GM12878 (cell line): ENCODE results near the gene SCAMP1. TPM values are rescaled to one million over a fixed set of nuclear protein-coding genes. Genes with fewer than 3 reads are reported as not detected.

Source experiments
- FOS ChIP-seq: IDR thresholded peaks from 3 replicates; pipeline ENCODE4 v1.6.1; 2011; ENCODE audit warnings: borderline replicate concordance; ENCODE audit not compliant: insufficient read length; ENCODE audit errors: extremely low read depth
- KLF5 ChIP-seq: fragments of 450-650 bp; IDR thresholded peaks from 2 replicates; pipeline ENCODE4 v1.6.1; 2014; ENCODE audit warnings: mild to moderate bottlenecking; ENCODE audit not compliant: partially characterized antibody
- ZNF24 ChIP-seq: fragments of 450-650 bp; IDR thresholded peaks from 2 replicates; pipeline ENCODE4 v1.6.1; 2017; ENCODE audit warnings: antibody characterized with exemption, mild to moderate bottlenecking
- polyA plus RNA-seq, 11 experiments: library from polyadenylated mRNA; depleted of rRNA in 4 of 11; unstranded in 6 of 11; stranded (reverse) in 5 of 11; fragments of >200 nt; fragmentation: Nextera tagmentation in 4 of 11; fragmentation: Illumina TruSeq in 1 of 11; extraction: Ambion mirVana in 4 of 11; extraction: Trizol in 1 of 11; gene quantifications; 1 replicate in 1 of 11; 2 replicates in 10 of 11; pipeline versions ENCODE4 v1.2.1 to v1.2.3, GENCODE V29; 2011 to 2016; ENCODE audit warnings: inconsistent platforms in 2 of 11, missing spikeins in 2 of 11, low read depth in 1 of 11
- total RNA-seq, 4 experiments: library from RNA; depleted of rRNA in 3 of 4; stranded (reverse); fragments of >200 nt in 3 of 4; fragmentation: Illumina TruSeq in 1 of 4; extraction: Trizol in 1 of 4; gene quantifications; 2 replicates each; pipeline versions ENCODE4 v1.2.1 to v1.2.3, GENCODE V29; 2013 to 2021
- TF ChIP-seq, protein P1 (sequence below): fragments of 450-650 bp; IDR thresholded peaks from 2 replicates; pipeline ENCODE4 v1.6.1; 2018; ENCODE audit warnings: mild to moderate bottlenecking, low read depth, moderate library complexity; ENCODE audit not compliant: partially characterized antibody
- TF ChIP-seq, protein P2 (sequence below): fragments of 450-650 bp; IDR thresholded peaks from 2 replicates; pipeline ENCODE4 v1.6.1; 2017; ENCODE audit warnings: antibody characterized with exemption, mild to moderate bottlenecking, moderate library complexity
- TF ChIP-seq, protein P3 (sequence below): fragments of 450-650 bp; conservative IDR thresholded peaks from 2 replicates; pipeline ENCODE4 v1.6.1; 2017; ENCODE audit warnings: mild to moderate bottlenecking, moderate library complexity

The SCAMP1 gene
- total and polyA plus RNA-seq, 10 of the 15 experiments (the other 5 are each of a cell fraction or from before 2014, with no cell fraction given): 6.4 to 27.9 (median 20.0) TPM

DNA sequence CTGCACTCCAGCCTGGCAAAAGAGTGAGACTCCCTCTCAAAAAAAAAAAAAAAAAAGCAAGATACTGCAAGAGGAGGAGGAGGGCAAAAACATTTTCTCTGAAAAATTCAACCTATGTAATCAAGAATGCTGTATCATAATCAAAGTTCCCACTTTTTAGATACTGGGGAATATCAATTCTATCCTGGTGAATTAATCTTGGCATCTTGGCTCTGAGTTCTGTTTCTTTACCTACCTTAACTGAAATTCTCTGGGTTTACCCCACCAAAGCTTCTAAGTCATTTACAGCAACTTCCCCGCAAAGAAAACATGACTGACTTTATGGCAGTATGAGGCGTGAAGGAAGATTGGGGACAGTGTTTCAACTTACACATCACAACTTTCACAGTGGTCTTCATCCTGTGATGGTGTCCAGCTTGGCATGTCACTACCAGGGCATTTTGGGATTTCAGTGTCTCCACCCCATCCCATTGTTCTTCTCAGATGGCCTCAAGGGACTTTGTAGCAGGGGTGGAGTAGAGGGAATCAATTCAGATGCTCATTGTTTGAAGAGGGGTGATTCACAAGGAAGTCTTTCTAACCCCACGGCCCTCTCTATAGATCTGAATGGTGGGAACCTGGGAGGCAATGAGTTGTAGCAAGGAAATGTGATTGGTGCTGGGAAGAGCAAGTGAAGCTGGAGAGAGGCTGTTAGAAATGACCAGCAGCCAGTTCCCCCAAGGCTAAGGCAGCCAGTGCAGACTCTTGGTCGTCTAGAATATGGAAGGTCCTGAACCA is 130.5 kb downstream of the SCAMP1 start (continued):
- TF ChIP-seq, protein P1, sequence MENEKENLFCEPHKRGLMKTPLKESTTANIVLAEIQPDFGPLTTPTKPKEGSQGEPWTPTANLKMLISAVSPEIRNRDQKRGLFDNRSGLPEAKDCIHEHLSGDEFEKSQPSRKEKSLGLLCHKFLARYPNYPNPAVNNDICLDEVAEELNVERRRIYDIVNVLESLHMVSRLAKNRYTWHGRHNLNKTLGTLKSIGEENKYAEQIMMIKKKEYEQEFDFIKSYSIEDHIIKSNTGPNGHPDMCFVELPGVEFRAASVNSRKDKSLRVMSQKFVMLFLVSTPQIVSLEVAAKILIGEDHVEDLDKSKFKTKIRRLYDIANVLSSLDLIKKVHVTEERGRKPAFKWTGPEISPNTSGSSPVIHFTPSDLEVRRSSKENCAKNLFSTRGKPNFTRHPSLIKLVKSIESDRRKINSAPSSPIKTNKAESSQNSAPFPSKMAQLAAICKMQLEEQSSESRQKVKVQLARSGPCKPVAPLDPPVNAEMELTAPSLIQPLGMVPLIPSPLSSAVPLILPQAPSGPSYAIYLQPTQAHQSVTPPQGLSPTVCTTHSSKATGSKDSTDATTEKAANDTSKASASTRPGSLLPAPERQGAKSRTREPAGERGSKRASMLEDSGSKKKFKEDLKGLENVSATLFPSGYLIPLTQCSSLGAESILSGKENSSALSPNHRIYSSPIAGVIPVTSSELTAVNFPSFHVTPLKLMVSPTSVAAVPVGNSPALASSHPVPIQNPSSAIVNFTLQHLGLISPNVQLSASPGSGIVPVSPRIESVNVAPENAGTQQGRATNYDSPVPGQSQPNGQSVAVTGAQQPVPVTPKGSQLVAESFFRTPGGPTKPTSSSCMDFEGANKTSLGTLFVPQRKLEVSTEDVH: no peak
- TF ChIP-seq FOS (no peak), ZNF24 (no peak), KLF5 (no peak)
- TF ChIP-seq, protein P2, sequence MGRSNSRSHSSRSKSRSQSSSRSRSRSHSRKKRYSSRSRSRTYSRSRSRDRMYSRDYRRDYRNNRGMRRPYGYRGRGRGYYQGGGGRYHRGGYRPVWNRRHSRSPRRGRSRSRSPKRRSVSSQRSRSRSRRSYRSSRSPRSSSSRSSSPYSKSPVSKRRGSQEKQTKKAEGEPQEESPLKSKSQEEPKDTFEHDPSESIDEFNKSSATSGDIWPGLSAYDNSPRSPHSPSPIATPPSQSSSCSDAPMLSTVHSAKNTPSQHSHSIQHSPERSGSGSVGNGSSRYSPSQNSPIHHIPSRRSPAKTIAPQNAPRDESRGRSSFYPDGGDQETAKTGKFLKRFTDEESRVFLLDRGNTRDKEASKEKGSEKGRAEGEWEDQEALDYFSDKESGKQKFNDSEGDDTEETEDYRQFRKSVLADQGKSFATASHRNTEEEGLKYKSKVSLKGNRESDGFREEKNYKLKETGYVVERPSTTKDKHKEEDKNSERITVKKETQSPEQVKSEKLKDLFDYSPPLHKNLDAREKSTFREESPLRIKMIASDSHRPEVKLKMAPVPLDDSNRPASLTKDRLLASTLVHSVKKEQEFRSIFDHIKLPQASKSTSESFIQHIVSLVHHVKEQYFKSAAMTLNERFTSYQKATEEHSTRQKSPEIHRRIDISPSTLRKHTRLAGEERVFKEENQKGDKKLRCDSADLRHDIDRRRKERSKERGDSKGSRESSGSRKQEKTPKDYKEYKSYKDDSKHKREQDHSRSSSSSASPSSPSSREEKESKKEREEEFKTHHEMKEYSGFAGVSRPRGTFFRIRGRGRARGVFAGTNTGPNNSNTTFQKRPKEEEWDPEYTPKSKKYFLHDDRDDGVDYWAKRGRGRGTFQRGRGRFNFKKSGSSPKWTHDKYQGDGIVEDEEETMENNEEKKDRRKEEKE: no peak
- TF ChIP-seq, protein P3, sequence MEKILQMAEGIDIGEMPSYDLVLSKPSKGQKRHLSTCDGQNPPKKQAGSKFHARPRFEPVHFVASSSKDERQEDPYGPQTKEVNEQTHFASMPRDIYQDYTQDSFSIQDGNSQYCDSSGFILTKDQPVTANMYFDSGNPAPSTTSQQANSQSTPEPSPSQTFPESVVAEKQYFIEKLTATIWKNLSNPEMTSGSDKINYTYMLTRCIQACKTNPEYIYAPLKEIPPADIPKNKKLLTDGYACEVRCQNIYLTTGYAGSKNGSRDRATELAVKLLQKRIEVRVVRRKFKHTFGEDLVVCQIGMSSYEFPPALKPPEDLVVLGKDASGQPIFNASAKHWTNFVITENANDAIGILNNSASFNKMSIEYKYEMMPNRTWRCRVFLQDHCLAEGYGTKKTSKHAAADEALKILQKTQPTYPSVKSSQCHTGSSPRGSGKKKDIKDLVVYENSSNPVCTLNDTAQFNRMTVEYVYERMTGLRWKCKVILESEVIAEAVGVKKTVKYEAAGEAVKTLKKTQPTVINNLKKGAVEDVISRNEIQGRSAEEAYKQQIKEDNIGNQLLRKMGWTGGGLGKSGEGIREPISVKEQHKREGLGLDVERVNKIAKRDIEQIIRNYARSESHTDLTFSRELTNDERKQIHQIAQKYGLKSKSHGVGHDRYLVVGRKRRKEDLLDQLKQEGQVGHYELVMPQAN: no peak
